HT1080 (cell line): ENCODE measurements around the gene SIPA1L3. TPM values are rescaled to one million over a fixed set of nuclear protein-coding genes. Genes with fewer than 3 reads are reported as not detected.

Experiments
- DNase-seq: peaks from one replicate; pipeline ENCODE4 v3.0.0-alpha.2; 2015; ENCODE audit warnings: low read depth
- total RNA-seq: library from RNA; depleted of rRNA; stranded (reverse); fragments of >200 nt; shearing (Covaris generic); gene quantifications from 2 replicates; pipeline ENCODE4 v1.2.3, GENCODE V29; 2014

Gene SIPA1L3
- total RNA-seq, 1 experiment from 2014 or later, result 30.2 TPM

DNA sequence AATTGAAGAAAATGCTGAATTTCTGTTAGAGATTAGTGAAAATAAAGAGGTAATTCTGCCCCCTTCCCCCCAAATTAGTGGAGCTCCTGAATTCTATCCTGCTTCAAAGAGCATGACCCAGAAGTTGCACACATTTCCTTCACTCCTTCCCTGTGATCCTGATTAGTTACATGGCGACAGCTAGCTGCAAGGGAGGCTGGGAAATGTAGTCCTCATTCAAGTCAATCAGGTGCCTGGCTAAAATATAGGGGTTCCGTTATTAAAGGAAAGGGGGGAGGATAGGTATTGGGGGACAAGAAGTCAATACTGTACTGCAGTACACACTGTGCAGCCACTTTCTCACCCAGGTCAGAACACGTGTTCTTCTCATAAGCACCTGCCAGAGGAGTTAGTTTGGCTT lies 65.8 kb downstream of the SIPA1L3 start:
- no peak for DNase-seq

GRCh38 chr19:37973666-37974065 lies 66.7 kb downstream of the SIPA1L3 start:
- no peak for DNase-seq

- DNase-seq, result no peak
These were observed 68.1 kb downstream of the SIPA1L3 start for GRCh38 chr19:37975071-37975470.

DNA sequence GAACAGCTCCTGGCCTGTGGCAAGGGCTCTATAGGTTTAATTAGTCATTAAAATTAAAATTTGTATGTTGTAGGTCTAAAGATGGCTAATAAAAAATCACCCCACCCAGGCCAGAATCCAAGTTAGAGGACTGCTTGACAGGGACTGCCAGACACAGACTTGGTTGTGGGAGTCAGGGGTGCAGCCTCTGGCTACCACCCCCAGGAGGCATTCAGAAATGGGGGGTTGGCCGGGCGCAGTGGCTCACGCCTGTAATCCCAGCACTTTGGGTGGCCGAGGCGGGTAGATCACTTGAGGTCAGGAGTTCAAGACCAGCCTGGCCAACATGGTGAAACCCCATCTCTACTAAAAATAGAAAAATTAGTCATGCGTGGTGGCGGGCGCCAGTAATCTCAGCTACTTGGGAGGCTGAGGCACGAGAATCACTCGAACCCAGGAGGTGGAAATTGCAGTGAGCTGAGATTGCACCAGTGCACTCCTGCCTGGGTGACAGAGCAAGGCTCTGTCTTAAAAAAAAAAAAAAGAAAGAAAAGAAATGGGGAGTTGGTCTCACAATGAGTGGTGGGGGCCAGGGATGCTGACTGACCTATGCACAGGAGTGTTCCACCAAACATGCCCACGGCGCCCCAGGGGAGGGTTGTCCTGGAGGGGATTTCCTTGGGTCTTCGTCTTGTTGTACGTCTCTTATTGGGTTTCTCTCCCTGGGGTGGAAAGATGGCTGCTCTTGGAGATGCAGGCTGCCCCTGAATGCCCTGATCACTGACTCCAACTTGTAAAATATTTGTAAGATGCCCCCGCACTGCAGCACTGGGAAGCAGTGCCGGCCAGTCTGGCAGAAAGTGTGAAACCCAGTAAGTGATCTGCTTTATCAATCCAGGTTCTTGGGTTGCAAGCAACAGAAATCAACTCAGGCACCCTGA lies 68.8 kb downstream of the SIPA1L3 start:
- no peak for DNase-seq

DNA sequence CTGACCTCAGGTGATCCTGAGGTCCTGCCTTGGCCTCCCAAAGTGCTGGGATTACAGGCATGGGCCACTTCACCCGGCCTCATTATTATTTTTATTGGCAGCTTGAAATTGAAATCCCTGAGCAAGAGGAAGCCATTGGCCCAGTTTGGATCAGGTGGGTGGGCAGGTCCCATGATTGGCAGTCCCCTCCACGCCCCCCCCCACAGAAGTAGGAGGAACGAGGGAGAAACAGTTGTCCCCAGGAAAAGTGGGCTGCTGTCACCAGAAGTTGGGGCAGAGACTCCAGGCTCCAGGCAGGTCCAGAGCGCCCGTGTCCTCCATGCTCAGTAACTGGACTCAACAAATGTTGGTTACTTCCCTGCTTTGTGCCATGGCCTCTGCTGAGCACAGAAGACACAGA lies 70.4 kb downstream of the SIPA1L3 start:
- no peak for DNase-seq

GRCh38 chr19:37977992-37978391 lies 71.0 kb downstream of the SIPA1L3 start:
- peak; percentile 63 for DNase-seq

- DNase-seq, result no peak
These were observed 72.6 kb downstream of the SIPA1L3 start for GRCh38 chr19:37979547-37980082.

- no peak for DNase-seq
These were observed 73.6 kb downstream of the SIPA1L3 start for GRCh38 chr19:37980419-37981170.

DNA sequence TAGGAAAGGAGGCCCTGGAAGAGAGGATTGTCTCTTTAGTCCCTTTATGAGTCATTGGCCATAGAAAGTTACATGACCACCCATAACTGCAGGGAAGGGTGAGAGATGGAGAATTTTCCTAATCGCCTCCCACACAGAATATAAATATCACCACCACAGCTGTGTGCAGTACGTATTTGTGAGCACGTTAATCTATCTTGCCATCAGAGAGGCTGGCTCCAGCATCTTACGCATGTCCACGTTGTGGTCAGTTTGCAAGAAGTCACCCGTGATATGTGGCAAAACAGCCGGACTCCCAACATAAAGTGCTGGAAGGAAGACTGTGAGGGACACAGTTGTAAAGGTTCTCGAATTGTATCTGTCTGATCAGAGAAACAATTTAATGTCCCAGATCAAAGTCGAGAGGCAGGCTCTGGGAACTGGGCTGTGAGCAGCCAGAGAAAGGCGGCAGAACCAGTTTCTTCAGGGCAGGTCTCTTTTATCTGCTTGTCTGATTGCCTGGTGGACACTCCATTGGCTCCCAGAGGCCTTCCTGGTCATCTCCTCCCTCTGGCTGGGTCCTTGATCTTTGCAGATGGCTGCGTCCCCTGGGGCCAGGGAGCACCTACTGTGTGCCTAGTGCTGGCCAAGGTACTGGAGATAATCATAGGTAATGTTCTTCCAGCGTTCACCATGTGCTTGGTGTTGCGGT lies 74.9 kb downstream of the SIPA1L3 start:
- DNase-seq, result no peak

- DNase-seq, result no peak
These were observed 75.6 kb downstream of the SIPA1L3 start for GRCh38 chr19:37982655-37983054.

DNA sequence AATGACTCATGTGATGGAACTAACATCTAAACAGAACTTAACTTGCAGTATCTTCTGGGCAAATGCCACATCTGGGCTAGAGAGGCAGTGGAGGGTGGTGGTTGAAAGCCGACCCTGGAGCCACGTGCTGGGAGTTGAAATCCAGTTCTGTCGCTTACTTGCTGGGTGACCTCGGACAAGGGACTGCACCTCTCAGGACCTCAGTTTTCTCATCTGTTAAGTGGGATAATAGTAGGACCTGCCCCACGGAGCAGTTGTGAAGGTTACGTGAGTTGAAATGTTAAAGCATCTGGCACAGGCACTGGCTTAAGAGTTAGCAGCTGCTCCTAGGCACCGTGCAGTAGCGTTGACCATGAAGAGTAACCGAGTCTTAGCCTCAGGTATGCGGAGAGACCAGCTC lies 76.1 kb downstream of the SIPA1L3 start:
- no peak for DNase-seq

GRCh38 chr19:37983916-37984315 lies 76.9 kb downstream of the SIPA1L3 start:
- no peak for DNase-seq

DNA sequence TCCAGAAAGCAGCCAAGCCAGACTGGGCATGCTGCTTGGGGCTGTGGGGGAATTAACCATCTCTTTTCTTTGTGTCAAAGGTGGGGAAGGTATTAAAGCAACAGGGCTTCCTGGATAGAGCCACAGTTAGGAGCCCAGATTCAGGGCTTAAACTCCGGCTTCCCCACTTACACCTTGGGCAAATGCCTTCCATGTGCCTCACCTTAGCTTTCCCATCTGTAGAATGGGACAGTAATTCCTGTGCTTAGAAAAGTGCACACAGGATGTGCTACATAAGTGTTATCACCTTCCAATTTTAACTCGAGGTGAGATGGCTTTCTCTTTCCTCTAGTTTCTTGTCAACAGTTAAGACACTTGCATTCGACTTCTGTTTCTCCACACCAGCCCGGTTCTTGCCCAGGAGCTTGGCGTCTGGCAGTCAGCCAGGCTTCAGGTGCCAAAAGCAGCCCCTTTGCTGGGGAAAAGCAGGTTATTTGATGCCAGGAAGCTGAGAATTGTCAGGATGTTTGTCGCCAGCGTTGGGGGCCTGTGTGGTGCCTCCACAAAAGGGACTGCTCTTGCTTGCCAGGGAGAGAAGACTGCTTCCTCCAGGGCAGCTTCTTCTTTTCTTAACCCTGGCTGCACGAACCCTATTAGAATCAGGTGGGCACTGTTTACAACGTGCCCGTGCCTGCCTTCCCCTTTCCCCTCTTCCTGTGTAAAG lies 79.2 kb downstream of the SIPA1L3 start:
- DNase-seq, result no peak

DNA sequence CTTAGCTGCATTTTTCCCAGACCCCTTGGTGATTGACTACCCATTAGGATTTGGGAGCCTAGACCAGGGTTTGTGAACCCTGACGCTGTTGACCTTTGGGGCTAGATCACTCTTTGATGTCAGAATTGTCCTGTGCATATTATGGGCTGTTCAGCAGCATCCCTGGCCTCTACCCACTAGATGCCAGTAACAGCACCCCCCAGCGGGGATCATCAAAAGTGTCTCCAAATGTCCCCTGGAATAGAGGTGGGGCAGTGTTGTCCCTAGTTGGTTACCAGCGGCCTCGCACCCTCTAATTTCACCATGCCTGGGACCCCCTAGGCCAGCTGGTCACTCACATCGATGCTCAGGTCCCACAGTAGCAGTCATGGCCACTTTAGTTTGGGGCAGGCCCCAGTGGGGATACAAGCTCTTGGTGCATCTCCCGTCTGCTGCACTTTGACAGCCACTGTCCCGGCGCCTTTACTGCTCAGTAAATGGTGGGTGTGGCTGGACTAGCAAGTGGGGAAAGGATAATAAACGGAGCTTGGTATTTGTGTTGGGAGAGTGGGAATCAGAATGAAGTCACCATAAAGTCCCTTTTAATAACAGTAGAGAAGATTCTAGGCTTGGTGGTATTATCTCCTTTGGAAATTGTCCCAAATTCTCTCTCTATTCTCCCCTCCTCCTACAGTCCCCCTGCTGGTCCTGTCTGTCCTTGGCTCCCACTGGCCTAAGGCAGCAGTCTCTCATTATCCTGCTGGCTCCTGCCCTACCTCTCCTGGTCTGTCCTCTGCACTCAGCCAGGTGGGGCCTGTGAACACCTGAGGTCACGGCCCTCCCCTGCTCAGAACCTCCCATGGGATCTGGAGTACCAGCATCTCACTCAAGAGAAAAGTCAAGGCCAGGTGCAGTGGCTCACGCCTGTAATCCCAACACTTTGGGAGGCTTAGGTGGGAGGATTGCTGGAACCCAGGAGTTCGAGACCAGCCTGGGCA lies 80.6 kb downstream of the SIPA1L3 start:
- no peak for DNase-seq

GRCh38 chr19:37988758-37989635 lies 82.0 kb downstream of the SIPA1L3 start:
- DNase-seq, result no peak

DNA sequence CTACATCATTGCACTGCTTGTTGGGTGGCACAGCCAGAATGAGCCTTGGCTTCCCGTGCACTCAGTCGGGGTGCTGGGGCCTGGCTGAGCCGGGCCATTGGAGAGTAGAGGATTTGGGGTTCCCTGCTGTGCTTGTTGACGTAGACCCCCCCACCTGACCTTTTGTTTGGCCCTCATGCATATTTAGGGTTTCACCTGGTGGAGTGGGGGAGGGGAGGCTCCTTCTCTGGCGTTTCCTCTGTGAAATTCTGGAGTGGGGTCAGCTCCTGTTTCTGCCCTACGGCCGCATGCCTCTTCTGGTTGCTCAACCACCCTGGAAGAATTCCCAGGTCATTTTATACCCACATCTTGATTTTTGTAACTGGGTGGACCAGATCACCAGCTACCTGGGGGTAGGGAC lies 82.8 kb downstream of the SIPA1L3 start:
- DNase-seq, result no peak

DNA sequence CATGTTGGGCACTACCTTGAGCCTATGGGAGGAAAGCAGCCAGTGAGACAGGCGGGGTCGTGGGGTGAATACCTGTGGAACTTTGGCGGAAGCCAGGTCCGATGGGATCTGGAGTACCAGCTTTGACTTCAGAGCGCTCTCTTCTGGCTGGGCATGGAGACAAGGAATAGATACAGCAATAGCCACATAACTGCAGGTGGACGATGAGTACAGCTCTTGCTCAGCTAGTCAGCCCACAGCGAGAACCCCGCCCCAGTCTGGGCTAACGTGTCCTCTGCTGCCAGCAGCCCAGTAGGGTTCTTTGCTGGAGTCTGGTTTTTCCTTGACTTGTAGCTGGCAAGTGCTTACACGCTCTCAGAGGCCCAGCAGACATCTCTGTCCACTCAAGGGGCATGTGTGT lies 83.4 kb downstream of the SIPA1L3 start:
- DNase-seq, result no peak

- DNase-seq, result no peak
These were observed 84.3 kb downstream of the SIPA1L3 start for GRCh38 chr19:37991176-37991835.
